K562 (cell line): Measurements from ENCODE around the gene EFR3B. TPM values are rescaled to one million over a fixed set of nuclear protein-coding genes. Genes with fewer than 3 reads are reported as not detected.

ENCODE experiments used
- ATAC-seq: fragments of 200-7000 bp; cut with Tn5 transposase; 3 replicates; pipeline ENCODE4 v1.9.1; 2020; ENCODE audit warnings: moderate library complexity
- BruUV-seq: library from RNA; stranded (reverse); fragments of 400-500 nt; replicated peaks from 2 replicates; lab custom pipeline; 2021; lab: Mats Ljungman, UMichigan
- CTCF ChIA-PET: fragments of 300-600 bp; formaldehyde crosslinking; extraction: SDS; loops from one replicate; lab custom pipeline; 2021; ENCODE audit warnings: low intra/inter-chr PET ratio; lab: Yijun Ruan, JAX
- POLR2A ChIA-PET: fragments of 300-600, 350-650 bp; sonication (Branson Sonifier 250); formaldehyde crosslinking; extraction: SDS; loops from one replicate; lab custom pipeline; 2021; ENCODE audit warnings: antibody characterized with exemption, inconsistent platforms; lab: Yijun Ruan, JAX
- DNase-seq, 4 experiments: peaks; one replicate each; pipeline versions ENCODE4 v3.0.0 to v3.0.0-alpha.2; 2011 to 2018; ENCODE audit warnings: low spot score in 3 of 4, mixed read lengths in 3 of 4; ENCODE audit errors: extremely low read depth in 1 of 4
- FAIRE-seq: peaks from 2 replicates; lab custom pipeline; 2011; peaks lifted over from hg19 to GRCh38; lab: Jason Lieb, UNC
- H2AFZ ChIP-seq: 2 replicates; pipeline ENCODE4 v1.6.0; 2011; ENCODE audit warnings: low read depth, low read length, control low read depth, inconsistent platforms
- H3K27ac ChIP-seq: fragments of 200-600 bp; 3 replicates; pipeline ENCODE4 v1.8.0; 2011; ENCODE audit warnings: low read depth, mild to moderate bottlenecking, control low read depth, inconsistent platforms, low read length, moderate library complexity, mixed read lengths; ENCODE audit errors: extremely low read depth
- H3K27me3 ChIP-seq, 2 experiments: fragments of 300-600 bp in 1 of 2; 2 replicates in 1 of 2; 3 replicates in 1 of 2; pipeline versions ENCODE4 v1.6.0 to v1.8.0; 2011; ENCODE audit warnings: inconsistent platforms in 2 of 2, low read length in 2 of 2, mild to moderate bottlenecking in 1 of 2, mixed read lengths in 1 of 2, moderate library complexity in 1 of 2; ENCODE audit not compliant: control insufficient read depth in 2 of 2, insufficient read depth in 2 of 2
- H3K36me3 ChIP-seq: fragments of 300-600 bp; 3 replicates; pipeline ENCODE4 v1.8.0; 2011; ENCODE audit warnings: mild to moderate bottlenecking, low read length, inconsistent platforms; ENCODE audit not compliant: control insufficient read depth, insufficient read depth
- H3K4me1 ChIP-seq, 2 experiments: fragments of 200-600 bp in 1 of 2; replicated peaks in 1 of 2; 2 replicates in 1 of 2; 3 replicates in 1 of 2; pipeline versions ENCODE4 v1.5.1 to v1.8.0; 2011; ENCODE audit warnings: inconsistent platforms in 2 of 2, low read length in 2 of 2, mild to moderate bottlenecking in 1 of 2, mixed read lengths in 1 of 2, moderate library complexity in 1 of 2; ENCODE audit not compliant: control insufficient read depth in 2 of 2, insufficient read depth in 2 of 2
- H3K4me2 ChIP-seq: 2 replicates; pipeline ENCODE4 v1.6.1; 2011; ENCODE audit warnings: low read length, control low read depth, inconsistent platforms, mixed read lengths; ENCODE audit not compliant: insufficient read depth
- H3K4me3 ChIP-seq: fragments of 200-600 bp; sonication (generic), shearing (Covaris generic); 2 replicates; pipeline ENCODE4 v1.5.1; 2016; ENCODE audit warnings: control low read depth, inconsistent platforms
- H3K79me2 ChIP-seq: fragments of 200-600 bp; 3 replicates; pipeline ENCODE4 v1.8.0; 2011; ENCODE audit warnings: low read length, inconsistent platforms; ENCODE audit not compliant: control insufficient read depth, insufficient read depth
- H3K9ac ChIP-seq, 2 experiments: 2 replicates each; pipeline versions ENCODE4 v1.6.0 to v1.6.1; 2011; ENCODE audit warnings: low read depth in 2 of 2, low read length in 2 of 2, control low read depth in 1 of 2, inconsistent platforms in 1 of 2, mild to moderate bottlenecking in 1 of 2, mixed read lengths in 1 of 2; ENCODE audit not compliant: insufficient read depth in 1 of 2
- H3K9me1 ChIP-seq: one replicate; pipeline ENCODE4 v1.6.0; 2011; ENCODE audit warnings: inconsistent platforms, mild to moderate bottlenecking, low read length, moderate library complexity; ENCODE audit not compliant: control insufficient read depth, insufficient read depth
- H3K9me3 ChIP-seq: replicated peaks from 2 replicates; pipeline ENCODE4 v1.5.1; 2011; ENCODE audit warnings: low read depth, low read length, inconsistent platforms; ENCODE audit not compliant: control insufficient read depth, insufficient read depth
- H4K20me1 ChIP-seq: replicated peaks from 2 replicates; pipeline ENCODE4 v1.6.1; 2011; ENCODE audit warnings: low read length, inconsistent platforms, mixed read lengths; ENCODE audit not compliant: control insufficient read depth, insufficient read depth
- MTA1 ChIP-seq: fragments of 450-650 bp; IDR thresholded peaks from 2 replicates; pipeline ENCODE4 v1.6.1; 2017; ENCODE audit warnings: borderline replicate concordance
- NFIX ChIP-seq: fragments of 250-450 bp; sonication (Bioruptor Pico); IDR thresholded peaks from 2 replicates; pipeline ENCODE4 v1.4.0; 2020; ENCODE audit warnings: low read depth, mild to moderate bottlenecking, moderate library complexity
- PHF8 ChIP-seq: fragments of 200-600 bp; sonication (generic); IDR thresholded peaks from 2 replicates; pipeline ENCODE4 v1.6.1; 2012; ENCODE audit warnings: mixed run types, mild to moderate bottlenecking, inconsistent platforms, low read length, moderate library complexity, borderline replicate concordance
- RBM17 ChIP-seq: fragments of 200-400 bp; formaldehyde crosslinking; IDR thresholded peaks from 2 replicates; pipeline ENCODE4 v1.6.1; 2017; ENCODE audit warnings: low read depth, mild to moderate bottlenecking, low read length, borderline replicate concordance
- SMAD1 ChIP-seq: fragments of 150-350 bp; IDR thresholded peaks from 2 replicates; pipeline ENCODE4 v1.6.1; 2014; ENCODE audit warnings: low read length, low read depth; ENCODE audit not compliant: partially characterized antibody
- SP2 ChIP-seq: IDR thresholded peaks from 2 replicates; pipeline ENCODE4 v1.6.1; 2011; ENCODE audit warnings: mild to moderate bottlenecking, low read depth, low read length, moderate library complexity; ENCODE audit not compliant: poor library complexity, severe bottlenecking; ENCODE audit errors: extremely low read depth
- ZC3H8 ChIP-seq: fragments of 450-650 bp; IDR thresholded peaks from 2 replicates; pipeline ENCODE4 v1.6.1; 2017
- ZNF124 ChIP-seq: sonication (generic); formaldehyde crosslinking; IDR thresholded peaks from 2 replicates; pipeline ENCODE4 v1.8.1; 2022; ENCODE audit warnings: missing genetic modification reagents
- ZNF212 ChIP-seq: fragments of 450-650 bp; formaldehyde crosslinking; IDR thresholded peaks from 2 replicates; pipeline ENCODE4 v1.4.0; 2020; ENCODE audit warnings: mild to moderate bottlenecking
- ZNF76 ChIP-seq: fragments of 250-450 bp; sonication (Bioruptor Pico); IDR thresholded peaks from 2 replicates; pipeline ENCODE4 v1.4.0; 2020; ENCODE audit warnings: mild to moderate bottlenecking, moderate library complexity, borderline replicate concordance
- WGBS: fragments of 100-300 bp; shearing (Covaris generic); methylation state at CpG from one replicate; pipeline ENCODE4 v1.1.6; 2016; ENCODE audit warnings: low coverage, mixed read lengths; ENCODE audit not compliant: insufficient coverage; ENCODE audit errors: missing lambda C conversion rate; 5-methylcytosine and 5-hydroxymethylcytosine counted together
- in situ Hi-C: fragments of 300-500 bp; cut with MboI; formaldehyde crosslinking; loops from 4 replicates; pipeline ENCODE4 v1.15.0; 2018; ENCODE audit warnings: inconsistent platforms, mixed read lengths
- intact Hi-C: fragments of 100-400 bp; cut with micrococcal nuclease; formaldehyde crosslinking; loops from 2 replicates; pipeline ENCODE4 v1.14.2; 2022
- polyA plus RNA-seq, 8 experiments: library from polyadenylated mRNA; depleted of rRNA in 4 of 8; stranded (reverse) in 5 of 8; unstranded in 3 of 8; fragments of >200 nt; fragmentation: Nextera tagmentation in 2 of 8; fragmentation: Illumina TruSeq in 1 of 8; extraction: Ambion mirVana in 2 of 8; extraction: Trizol in 1 of 8; gene quantifications; 2 replicates each; pipeline versions ENCODE4 v1.2.1 to v1.2.3, GENCODE V29; 2011 to 2014; ENCODE audit warnings: inconsistent platforms in 1 of 8, missing spikeins in 1 of 8
- total RNA-seq, 7 experiments: library from RNA; depleted of rRNA in 6 of 7; stranded (reverse); fragments of >200 nt in 6 of 7; fragmentation: Illumina TruSeq in 2 of 7; extraction: Trizol in 2 of 7; gene quantifications; 2 replicates each; pipeline versions ENCODE4 v1.2.1 to v1.2.3, GENCODE V29; 2011 to 2021; ENCODE audit warnings: low replicate concordance in 1 of 7
- TF ChIP-seq, protein P1 (sequence below): sonication (generic); formaldehyde crosslinking; IDR thresholded peaks from 2 replicates; pipeline ENCODE4 v1.8.0; 2023; ENCODE audit warnings: missing genetic modification reagents, mild to moderate bottlenecking, borderline replicate concordance
- TF ChIP-seq, protein P2 (sequence below): fragments of 250-450 bp; sonication (Bioruptor Pico); IDR thresholded peaks from 2 replicates; pipeline ENCODE4 v1.5.0; 2021; ENCODE audit warnings: mild to moderate bottlenecking, moderate library complexity
- TF ChIP-seq, protein P3 (sequence below): fragments of 450-650 bp; IDR thresholded peaks from 2 replicates; pipeline ENCODE4 v1.6.1; 2016; ENCODE audit warnings: missing biosample characterization, missing genetic modification characterization

Gene EFR3B
- total and polyA plus RNA-seq, 9 of the 15 experiments (the other 6 are each of a cell fraction or from before 2014, with no cell fraction given) = not detected

DNA sequence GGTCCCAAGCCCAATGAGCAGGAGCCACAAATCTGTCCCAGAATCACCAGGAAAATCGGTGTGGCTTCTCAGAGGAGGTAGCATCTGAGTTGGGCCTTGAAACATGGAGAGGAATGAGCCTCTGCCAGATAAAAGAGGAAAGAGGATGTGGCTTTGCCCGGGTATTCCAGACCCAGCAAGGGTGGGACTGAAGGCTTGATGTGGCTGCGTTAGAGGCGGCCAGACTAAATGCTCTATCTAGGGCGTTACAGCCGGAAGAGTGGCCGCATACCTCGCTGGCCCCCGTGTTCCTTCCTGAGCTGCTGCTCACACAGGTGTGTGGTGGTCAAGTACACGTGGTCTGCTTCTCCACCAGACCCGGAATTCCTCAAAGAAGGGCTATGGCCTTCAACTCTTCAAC is 160.4 kb downstream of the EFR3B start:
- Histone ChIP-seq H3K4me2 (no peak overlapping the region), H3K36me3 (no peaks in the 10 kb centered on the region), H4K20me1 (no peaks in the 10 kb centered on the region), H3K4me3 (no peak overlapping the region), H3K27me3 (0 out of 5 replicates have a peak, but pooled peaks cover 0 to 2% of the 10 kb centered on the region in 2 experiments)
- WGBS = 36% methylated on average over 11 of the region's 11 CpGs
- no peak for FAIRE-seq
- CTCF ChIA-PET = interaction anchor here (0.6 kb wide), 1 partner anchor 311 kb away, joined by 3 read pairs; no protein-coding TSS in a partner anchor
- TF ChIP-seq MTA1 = no peak
- TF ChIP-seq, protein P1, sequence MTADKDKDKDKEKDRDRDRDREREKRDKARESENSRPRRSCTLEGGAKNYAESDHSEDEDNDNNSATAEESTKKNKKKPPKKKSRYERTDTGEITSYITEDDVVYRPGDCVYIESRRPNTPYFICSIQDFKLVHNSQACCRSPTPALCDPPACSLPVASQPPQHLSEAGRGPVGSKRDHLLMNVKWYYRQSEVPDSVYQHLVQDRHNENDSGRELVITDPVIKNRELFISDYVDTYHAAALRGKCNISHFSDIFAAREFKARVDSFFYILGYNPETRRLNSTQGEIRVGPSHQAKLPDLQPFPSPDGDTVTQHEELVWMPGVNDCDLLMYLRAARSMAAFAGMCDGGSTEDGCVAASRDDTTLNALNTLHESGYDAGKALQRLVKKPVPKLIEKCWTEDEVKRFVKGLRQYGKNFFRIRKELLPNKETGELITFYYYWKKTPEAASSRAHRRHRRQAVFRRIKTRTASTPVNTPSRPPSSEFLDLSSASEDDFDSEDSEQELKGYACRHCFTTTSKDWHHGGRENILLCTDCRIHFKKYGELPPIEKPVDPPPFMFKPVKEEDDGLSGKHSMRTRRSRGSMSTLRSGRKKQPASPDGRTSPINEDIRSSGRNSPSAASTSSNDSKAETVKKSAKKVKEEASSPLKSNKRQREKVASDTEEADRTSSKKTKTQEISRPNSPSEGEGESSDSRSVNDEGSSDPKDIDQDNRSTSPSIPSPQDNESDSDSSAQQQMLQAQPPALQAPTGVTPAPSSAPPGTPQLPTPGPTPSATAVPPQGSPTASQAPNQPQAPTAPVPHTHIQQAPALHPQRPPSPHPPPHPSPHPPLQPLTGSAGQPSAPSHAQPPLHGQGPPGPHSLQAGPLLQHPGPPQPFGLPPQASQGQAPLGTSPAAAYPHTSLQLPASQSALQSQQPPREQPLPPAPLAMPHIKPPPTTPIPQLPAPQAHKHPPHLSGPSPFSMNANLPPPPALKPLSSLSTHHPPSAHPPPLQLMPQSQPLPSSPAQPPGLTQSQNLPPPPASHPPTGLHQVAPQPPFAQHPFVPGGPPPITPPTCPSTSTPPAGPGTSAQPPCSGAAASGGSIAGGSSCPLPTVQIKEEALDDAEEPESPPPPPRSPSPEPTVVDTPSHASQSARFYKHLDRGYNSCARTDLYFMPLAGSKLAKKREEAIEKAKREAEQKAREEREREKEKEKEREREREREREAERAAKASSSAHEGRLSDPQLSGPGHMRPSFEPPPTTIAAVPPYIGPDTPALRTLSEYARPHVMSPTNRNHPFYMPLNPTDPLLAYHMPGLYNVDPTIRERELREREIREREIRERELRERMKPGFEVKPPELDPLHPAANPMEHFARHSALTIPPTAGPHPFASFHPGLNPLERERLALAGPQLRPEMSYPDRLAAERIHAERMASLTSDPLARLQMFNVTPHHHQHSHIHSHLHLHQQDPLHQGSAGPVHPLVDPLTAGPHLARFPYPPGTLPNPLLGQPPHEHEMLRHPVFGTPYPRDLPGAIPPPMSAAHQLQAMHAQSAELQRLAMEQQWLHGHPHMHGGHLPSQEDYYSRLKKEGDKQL (CRISPR knock-in tag) = no peak
- no peak for TF ChIP-seq ZNF76 (CRISPR knock-in tag)
- TF ChIP-seq, protein P2, sequence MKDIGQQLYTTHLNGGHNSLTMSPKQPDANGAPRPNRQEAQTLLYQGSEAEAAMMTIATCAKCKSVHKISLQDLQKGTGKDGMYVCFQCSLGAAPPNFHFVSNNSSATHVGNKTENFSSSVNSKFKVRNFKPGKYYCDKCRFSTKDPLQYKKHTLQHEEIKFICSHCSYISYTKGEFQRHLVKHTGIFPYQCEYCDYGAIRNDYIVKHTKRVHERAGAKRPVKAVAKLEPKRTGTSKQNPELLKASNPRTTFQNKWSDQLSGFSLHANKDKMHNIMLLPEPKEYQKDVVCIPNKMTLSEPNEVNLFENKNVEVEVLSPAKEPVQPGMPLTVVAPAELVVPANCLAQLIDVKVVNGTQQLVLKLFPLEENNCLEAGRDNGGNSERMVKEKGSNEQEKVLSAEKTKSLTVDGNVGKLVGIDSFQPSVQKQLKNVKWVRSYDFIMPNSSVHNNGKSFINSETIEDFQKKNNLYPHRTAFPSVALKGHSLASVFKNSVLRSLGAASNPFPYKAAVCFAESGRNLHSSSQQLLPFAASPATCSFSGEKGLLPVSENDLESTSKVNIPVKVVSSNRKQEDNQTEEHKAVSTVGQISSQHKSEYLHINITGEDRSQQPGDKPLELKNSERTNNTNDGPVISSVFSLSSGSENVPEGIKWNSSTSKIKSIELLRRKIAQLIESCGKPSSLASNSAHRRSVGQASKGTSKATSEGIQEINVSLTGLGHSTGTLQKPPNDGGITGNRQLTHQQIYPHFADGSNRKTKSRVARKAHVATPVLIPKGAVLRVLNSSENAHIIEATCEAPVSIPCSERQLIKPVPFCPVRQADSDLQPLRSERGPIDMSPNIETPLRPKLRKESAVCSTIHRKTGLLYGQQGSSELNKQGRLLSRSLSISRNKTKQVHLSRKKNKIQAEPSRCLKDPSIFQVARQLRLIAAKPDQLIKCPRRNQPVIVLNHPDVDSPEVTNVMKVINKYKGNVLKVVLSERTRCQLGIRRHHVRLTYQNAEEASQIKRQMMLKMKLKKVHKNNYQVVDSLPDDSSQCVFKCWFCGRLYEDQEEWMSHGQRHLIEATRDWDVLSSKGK (CRISPR knock-in tag) = no peak
- no peak for TF ChIP-seq SP2
- TF ChIP-seq PHF8 = no peak
- TF ChIP-seq NFIX (CRISPR knock-in tag) = no peak
- no peak for TF ChIP-seq RBM17
- TF ChIP-seq ZNF212 (CRISPR knock-in tag) = no peak
- no peak for TF ChIP-seq ZNF124
- no peak for TF ChIP-seq SMAD1
- TF ChIP-seq, protein P3, sequence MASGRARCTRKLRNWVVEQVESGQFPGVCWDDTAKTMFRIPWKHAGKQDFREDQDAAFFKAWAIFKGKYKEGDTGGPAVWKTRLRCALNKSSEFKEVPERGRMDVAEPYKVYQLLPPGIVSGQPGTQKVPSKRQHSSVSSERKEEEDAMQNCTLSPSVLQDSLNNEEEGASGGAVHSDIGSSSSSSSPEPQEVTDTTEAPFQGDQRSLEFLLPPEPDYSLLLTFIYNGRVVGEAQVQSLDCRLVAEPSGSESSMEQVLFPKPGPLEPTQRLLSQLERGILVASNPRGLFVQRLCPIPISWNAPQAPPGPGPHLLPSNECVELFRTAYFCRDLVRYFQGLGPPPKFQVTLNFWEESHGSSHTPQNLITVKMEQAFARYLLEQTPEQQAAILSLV (tag) = no peak
- TF ChIP-seq ZC3H8 = no peak
- TF ChIP-seq, all 486 proteins: peak for 0
- in situ Hi-C loops = no loop called here
- POLR2A ChIA-PET = no interaction called here
- Histone ChIP-seq H3K27ac (no peak overlapping the region), H2AFZ (peak overlapping the region; percentile 51; the same call in 1 of the 2 replicates), H3K79me2 (no peaks in the 10 kb centered on the region), H3K9me1 (no peaks in the 10 kb centered on the region), H3K9ac (no peak overlapping the region), H3K4me1 (peaks cover 0 to 11% of the 10 kb centered on the region in 2 experiments; a peak in 2 of 5 replicates), H3K9me3 (no peaks in the 10 kb centered on the region)
- intact Hi-C loops = no loop called here
- ATAC-seq = no peak
- BruUV-seq = no TSS peak
- no peak for DNase-seq
